DND-41 (cell line): Measurements from ENCODE around the gene UACA.
"Not testable (repeated sequence)": the region's sequence is repeated elsewhere in the genome, so short reads cannot be mapped to it uniquely, and the experiment has no call there.

Experiments
- ATAC-seq: fragments of 200-7000 bp; cut with Tn5 transposase; 3 replicates; pipeline ENCODE4 v1.9.1; 2021; ENCODE audit warnings: low read depth; ENCODE audit not compliant: insufficient read depth
- DNase-seq: peaks from one replicate; pipeline ENCODE4 v3.0.0-alpha.2; 2020
- H2AFZ ChIP-seq: 2 replicates; pipeline ENCODE4 v1.6.0; 2012; ENCODE audit warnings: low read depth, low read length
- H3K27ac ChIP-seq: 2 replicates; pipeline ENCODE4 v1.5.1; 2012; ENCODE audit warnings: low read length, inconsistent platforms
- H3K27me3 ChIP-seq: fragments of 200-600 bp; sonication (generic); 2 replicates; pipeline ENCODE4 v1.6.0; 2012; ENCODE audit warnings: low read length, mild to moderate bottlenecking, inconsistent platforms; ENCODE audit not compliant: insufficient read depth, poor library complexity
- H3K36me3 ChIP-seq: 2 replicates; pipeline ENCODE4 v1.5.1; 2012; ENCODE audit warnings: low read length, inconsistent platforms; ENCODE audit not compliant: insufficient read depth
- H3K4me1 ChIP-seq: 2 replicates; pipeline ENCODE4 v1.5.1; 2012; ENCODE audit warnings: mild to moderate bottlenecking, low read length; ENCODE audit not compliant: insufficient read depth
- H3K4me2 ChIP-seq: 2 replicates; pipeline ENCODE4 v1.6.0; 2012; ENCODE audit warnings: mild to moderate bottlenecking, moderate library complexity, low read length, inconsistent platforms; ENCODE audit not compliant: insufficient read depth
- H3K4me3 ChIP-seq, 2 experiments: fragments of 200-600 bp in 1 of 2; shearing (Covaris generic) in 1 of 2; 2 replicates each; pipeline ENCODE4 v1.5.1; 2012 to 2016; ENCODE audit warnings: inconsistent platforms in 2 of 2, low read length in 2 of 2, mild to moderate bottlenecking in 2 of 2, low read depth in 1 of 2, moderate library complexity in 1 of 2
- H3K79me2 ChIP-seq: 2 replicates; pipeline ENCODE4 v1.6.0; 2012; ENCODE audit warnings: low read length, inconsistent platforms; ENCODE audit not compliant: insufficient read depth
- H3K9ac ChIP-seq: 2 replicates; pipeline ENCODE4 v1.6.0; 2012; ENCODE audit warnings: low read depth, mild to moderate bottlenecking, inconsistent platforms, low read length, moderate library complexity
- H3K9me3 ChIP-seq: 2 replicates; pipeline ENCODE4 v1.5.1; 2012; ENCODE audit warnings: low read length, moderate library complexity, mild to moderate bottlenecking, inconsistent platforms; ENCODE audit not compliant: insufficient read depth, severe bottlenecking
- H4K20me1 ChIP-seq: 2 replicates; pipeline ENCODE4 v1.6.0; 2012; ENCODE audit warnings: low read length; ENCODE audit not compliant: insufficient read depth
- CTCF ChIP-seq: IDR thresholded peaks from 2 replicates; pipeline ENCODE4 v1.5.1; 2012; ENCODE audit warnings: borderline replicate concordance, low read length, moderate library complexity, mild to moderate bottlenecking; ENCODE audit not compliant: poor library complexity, severe bottlenecking; ENCODE audit errors: extremely low read depth
- EZH2 ChIP-seq: IDR thresholded peaks from 3 replicates; pipeline ENCODE4 v1.6.1; 2012; ENCODE audit warnings: borderline replicate concordance, low read depth, mild to moderate bottlenecking, moderate library complexity, low read length, inconsistent platforms; ENCODE audit not compliant: severe bottlenecking

UACA gene

GRCh38 chr15:70750203-70750869 is 13.0 kb downstream of the UACA start:
- Histone ChIP-seq H3K36me3 (no peaks in the 10 kb centered on the region), H3K9ac (no peak overlapping the region), H3K27me3 (no peaks in the 10 kb centered on the region), H3K4me1 (no peaks in the 10 kb centered on the region), H3K27ac (no peak overlapping the region), H3K79me2 (no peaks in the 10 kb centered on the region), H3K9me3 (no peaks in the 10 kb centered on the region), H3K4me2 (no peak overlapping the region), H2AFZ (no peak overlapping the region), H4K20me1 (no peaks in the 10 kb centered on the region), H3K4me3 (no peak overlapping the region)
- no peak for ATAC-seq
- TF ChIP-seq EZH2 (no peak), CTCF (no peak)
- no peak for DNase-seq

- Histone ChIP-seq H3K27ac (no peak overlapping the region), H3K27me3 (no peaks in the 10 kb centered on the region), H3K79me2 (no peaks in the 10 kb centered on the region)
Observed at GRCh38 chr15:70748281-70748747, 15.0 kb downstream of the UACA start.

DNA sequence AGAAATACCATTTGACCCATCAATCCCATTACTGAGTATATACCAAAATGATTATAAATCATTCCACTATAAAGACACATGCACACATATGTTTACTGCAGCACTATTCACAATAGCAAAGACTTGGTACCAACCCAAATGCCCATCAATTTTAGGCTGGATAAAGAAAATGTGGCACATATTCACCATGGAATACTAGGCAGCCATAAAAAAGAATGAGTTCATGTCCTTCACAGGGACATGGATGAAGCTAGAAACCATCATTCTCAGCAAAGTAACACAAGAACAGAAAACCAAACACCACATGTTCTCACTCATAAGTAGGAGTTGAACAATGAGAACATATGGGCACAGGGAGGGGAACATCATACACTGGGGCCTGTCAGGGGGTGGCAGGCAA is 16.8 kb downstream of the UACA start:
- not testable (repeated sequence) for H3K36me3 ChIP-seq, H3K79me2 ChIP-seq, H3K9me3 ChIP-seq, H3K9ac ChIP-seq, ATAC-seq, H3K4me1 ChIP-seq, H3K4me3 ChIP-seq, H4K20me1 ChIP-seq, H3K27ac ChIP-seq, H3K4me2 ChIP-seq, DNase-seq, H2AFZ ChIP-seq, H3K27me3 ChIP-seq

More at GRCh38 chr15:70748281-70748747, 15.0 kb downstream of the UACA start:
- no peak overlapping the region for H3K4me2 ChIP-seq
- H3K9me3 ChIP-seq: no peaks in the 10 kb centered on the region
- TF ChIP-seq CTCF: no peak
- TF ChIP-seq EZH2: no peak
- no peaks in the 10 kb centered on the region for H3K36me3 ChIP-seq
- H4K20me1 ChIP-seq: no peaks in the 10 kb centered on the region
- DNase-seq (no peak), ATAC-seq (no peak)
- H3K4me1 ChIP-seq: no peaks in the 10 kb centered on the region
- H3K4me3 ChIP-seq: no peak overlapping the region
- no peak overlapping the region for H2AFZ ChIP-seq
- no peak overlapping the region for H3K9ac ChIP-seq

DNA sequence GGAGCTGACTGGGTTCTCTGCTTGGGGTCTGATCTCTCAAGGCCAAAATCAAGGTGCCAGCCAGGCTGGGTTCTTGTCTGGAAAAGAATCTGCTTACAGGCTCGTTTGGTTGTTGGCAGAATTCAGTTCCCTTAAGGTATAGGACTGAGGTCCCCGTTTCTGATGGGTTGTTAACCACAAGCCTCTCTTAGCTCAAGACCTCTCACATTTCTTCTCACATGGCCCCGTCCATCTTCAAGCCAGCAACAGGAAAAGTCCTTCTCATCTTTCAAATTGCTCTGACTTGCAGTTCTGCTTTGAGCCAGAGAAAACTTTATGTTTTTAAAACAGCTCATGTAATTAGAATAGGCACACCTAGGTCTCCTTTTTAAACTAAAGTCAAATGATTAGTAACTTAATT is 20.4 kb downstream of the UACA start:
- no peak overlapping the region for H3K4me2 ChIP-seq
- H3K9ac ChIP-seq: no peak overlapping the region
- H3K27ac ChIP-seq: no peak overlapping the region
- H2AFZ ChIP-seq: no peak overlapping the region
- TF ChIP-seq CTCF: no peak
- no peak for TF ChIP-seq EZH2
- ATAC-seq (no peak), DNase-seq (no peak)
- H3K36me3 ChIP-seq: no peaks in the 10 kb centered on the region
- peaks cover 9% of the 10 kb centered on the region for H3K27me3 ChIP-seq
- H3K4me1 ChIP-seq: no peaks in the 10 kb centered on the region
- H4K20me1 ChIP-seq: no peaks in the 10 kb centered on the region
- no peaks in the 10 kb centered on the region for H3K79me2 ChIP-seq
- no peak overlapping the region for H3K4me3 ChIP-seq
- H3K9me3 ChIP-seq: no peaks in the 10 kb centered on the region
